ENCODE data around the gene TMTC1.

GRCh38 chr12:29509503-29509902, 274.2 kb downstream of the TMTC1 start:
- TF ChIP-seq CTCF (IDR thresholded peaks at IDR 0.05; ENCODE audit: low read length) (no peak), EZH2 (IDR thresholded peaks at IDR 0.05; ENCODE audit: borderline replicate concordance, low read length) (no peak)

All from OCI-LY1 (cell line).